Islet precursor cell (in vitro differentiated cells): ENCODE measurements around the gene GALK2.
"Not testable (repeated sequence)": the region's sequence is repeated elsewhere in the genome, so short reads cannot be mapped to it uniquely, and the experiment has no call there.

Experiments used
- DNase-seq: peaks from one replicate; pipeline ENCODE4 v3.0.0-alpha.2; 2018

Gene GALK2

DNA sequence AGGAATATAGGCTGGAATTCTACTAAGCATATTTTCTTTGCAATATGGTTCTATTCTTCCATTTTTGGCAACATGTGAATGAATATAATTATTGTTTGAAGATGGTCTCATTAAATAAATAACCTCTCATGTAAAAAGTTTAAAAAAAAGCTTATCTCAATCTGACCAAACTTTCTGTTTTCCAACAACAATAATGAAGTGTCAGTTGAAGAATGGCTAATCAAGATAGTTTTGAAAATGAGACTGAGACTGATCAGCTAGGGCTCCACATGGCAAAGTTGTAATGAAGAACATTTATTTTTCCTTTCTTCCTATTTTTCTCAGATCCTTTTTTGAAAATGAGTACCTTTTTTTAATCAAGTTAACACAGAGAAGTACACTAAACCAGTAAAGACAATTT lies 117.4 kb downstream of the GALK2 start:
- no peak for DNase-seq

DNA sequence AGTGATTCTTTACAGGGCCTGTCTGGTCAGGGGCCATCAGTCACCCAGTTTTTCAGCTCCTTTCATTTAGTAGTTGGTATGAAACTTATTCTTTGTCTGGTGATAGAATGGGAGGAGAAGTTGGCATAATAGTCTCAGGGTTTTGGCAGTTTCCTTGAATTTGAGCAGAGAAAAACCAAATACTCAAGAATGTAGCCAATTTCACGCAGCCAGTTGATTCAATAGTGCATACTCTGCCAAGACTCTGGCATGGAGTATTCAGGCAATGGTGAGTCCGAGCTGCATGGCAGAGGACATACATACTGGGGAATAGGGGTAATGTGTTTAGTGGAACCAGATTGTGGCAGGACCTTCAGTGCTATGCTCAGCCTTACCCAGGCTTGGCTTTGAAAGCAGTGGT lies 118.3 kb downstream of the GALK2 start:
- no peak for DNase-seq

- no peak for DNase-seq
These were observed 120.1 kb downstream of the GALK2 start for GRCh38 chr15:49290191-49290590.

GRCh38 chr15:49293941-49294340 lies 123.9 kb downstream of the GALK2 start:
- DNase-seq: no peak

DNA sequence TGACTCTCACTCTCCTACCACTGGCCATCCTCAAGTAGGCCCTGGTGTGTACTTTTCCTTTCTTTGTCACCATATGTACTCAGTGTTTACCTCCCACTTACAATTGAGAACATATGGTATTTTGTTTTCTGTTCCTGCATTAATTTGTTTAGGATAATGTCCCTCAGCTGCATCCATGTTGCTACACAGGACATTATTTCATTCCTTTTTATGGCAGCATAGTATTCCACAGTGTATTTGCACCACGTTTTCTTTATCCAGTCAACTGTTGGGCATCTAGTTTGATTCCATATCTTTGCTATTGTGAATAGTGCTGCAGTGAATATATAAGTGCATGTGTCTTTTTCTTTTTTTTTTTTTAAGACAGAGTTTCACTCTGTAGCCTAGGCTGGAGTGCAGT lies 126.2 kb downstream of the GALK2 start:
- DNase-seq: no peak

- DNase-seq: no peak
These were observed 127.5 kb downstream of the GALK2 start for GRCh38 chr15:49297584-49297983.

GRCh38 chr15:49300856-49301255 lies 130.8 kb downstream of the GALK2 start:
- no peak for DNase-seq

GRCh38 chr15:49301562-49301961 lies 131.5 kb downstream of the GALK2 start:
- DNase-seq: no peak

DNA sequence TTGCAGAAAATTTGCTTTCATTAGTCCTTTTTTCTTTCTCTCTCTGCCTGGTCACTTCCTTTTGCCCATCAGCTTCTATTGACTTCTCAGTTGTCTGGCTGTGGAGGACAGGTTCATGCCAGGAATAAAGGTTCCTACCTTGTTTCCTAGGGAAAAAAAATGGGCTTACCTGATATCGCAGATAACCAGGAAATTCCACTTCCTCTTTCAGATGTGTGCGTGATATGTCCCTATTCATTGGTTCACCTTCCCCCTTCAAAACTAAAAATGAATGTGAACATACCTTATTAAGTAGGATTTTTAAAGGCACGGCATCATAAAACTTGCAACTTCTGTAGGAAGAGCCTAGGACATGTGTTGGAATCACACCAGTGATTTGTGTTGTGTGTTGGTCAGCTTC lies 133.0 kb downstream of the GALK2 start:
- DNase-seq: no peak

GRCh38 chr15:49306551-49306950 lies 136.5 kb downstream of the GALK2 start:
- no peak for DNase-seq

GRCh38 chr15:49308686-49309085 lies 138.6 kb downstream of the GALK2 start:
- DNase-seq: no peak

- no peak for DNase-seq
These were observed 139.8 kb downstream of the GALK2 start for GRCh38 chr15:49309889-49310288.

DNA sequence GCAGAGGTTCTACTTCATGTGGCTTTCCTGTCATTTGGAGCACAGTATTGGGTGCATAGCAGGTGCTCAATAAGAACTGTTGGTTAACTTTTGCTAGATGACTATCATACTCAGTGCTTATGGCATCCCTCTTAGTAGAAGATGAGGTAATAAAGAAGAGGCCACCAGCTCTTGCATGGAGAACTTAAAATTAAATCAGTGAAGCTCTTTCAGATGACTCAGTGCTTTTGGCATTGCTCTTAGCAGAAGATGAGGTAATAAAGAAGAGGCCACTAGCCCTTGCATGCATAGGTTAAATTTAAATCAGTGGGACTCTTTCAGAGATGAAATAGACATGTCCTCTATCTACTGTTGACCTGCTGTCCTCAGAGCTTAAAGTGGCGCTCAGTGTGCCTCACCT lies 143.6 kb downstream of the GALK2 start:
- no peak for DNase-seq

DNA sequence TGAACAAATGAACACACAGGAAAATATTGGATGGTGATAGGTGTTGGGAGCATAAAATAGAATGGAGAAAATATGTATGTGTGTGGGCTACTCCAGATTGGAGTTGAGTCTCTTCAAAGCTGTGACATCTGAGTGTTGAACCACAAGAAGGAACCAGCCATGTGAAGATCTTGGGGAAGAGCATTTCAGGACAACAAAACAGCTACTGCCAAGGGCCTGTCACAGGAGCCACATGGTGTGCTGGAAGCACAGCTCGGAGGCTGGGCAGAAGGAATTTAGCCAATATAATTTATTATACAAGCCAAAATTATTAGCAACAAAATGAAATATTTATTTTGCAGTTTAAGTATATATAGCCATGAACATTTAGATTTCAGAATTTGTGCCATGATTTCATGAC lies 144.7 kb downstream of the GALK2 start:
- DNase-seq: no peak

- no peak for DNase-seq
These were observed 145.4 kb downstream of the GALK2 start for GRCh38 chr15:49315391-49315823.

DNA sequence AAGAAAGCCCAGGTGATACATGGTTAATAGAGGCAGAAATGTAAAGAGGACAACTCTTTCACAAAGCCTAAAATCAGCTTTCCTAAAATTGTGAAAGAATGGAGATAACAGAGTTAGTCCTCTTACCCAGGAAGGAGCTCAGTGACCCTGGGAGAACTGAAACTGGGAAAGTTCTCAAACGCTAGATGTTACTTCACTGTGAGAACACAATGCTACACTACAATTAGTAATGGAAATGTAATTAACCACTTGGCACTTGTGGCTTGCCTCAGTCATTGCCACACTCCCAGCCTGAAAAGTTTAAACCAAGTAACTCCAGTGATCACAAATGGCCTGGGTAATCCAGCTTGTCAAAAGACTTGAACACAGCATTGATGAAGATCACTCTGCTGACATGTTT lies 150.3 kb downstream of the GALK2 start:
- DNase-seq: no peak

- DNase-seq: no peak
These were observed 153.2 kb downstream of the GALK2 start for GRCh38 chr15:49323207-49323606.

DNA sequence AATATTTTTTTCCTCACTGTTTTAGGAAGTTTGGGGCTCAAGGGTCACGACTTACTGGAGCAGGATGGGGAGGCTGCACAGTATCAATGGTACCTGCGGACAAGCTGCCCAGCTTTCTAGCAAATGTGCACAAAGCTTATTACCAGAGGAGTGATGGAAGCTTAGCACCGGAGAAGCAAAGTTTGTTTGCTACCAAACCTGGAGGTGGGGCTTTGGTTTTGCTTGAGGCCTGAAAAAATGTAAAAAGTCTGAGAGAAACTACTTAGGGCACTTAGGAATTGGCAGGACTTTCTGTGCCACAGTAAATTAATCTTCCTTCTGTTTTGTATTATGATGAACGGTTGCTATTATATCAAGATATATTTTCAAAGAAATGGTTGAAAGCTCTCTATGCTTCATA lies 157.9 kb downstream of the GALK2 start:
- DNase-seq: no peak

- DNase-seq: no peak
These were observed 158.9 kb downstream of the GALK2 start for GRCh38 chr15:49328941-49329340.

DNA sequence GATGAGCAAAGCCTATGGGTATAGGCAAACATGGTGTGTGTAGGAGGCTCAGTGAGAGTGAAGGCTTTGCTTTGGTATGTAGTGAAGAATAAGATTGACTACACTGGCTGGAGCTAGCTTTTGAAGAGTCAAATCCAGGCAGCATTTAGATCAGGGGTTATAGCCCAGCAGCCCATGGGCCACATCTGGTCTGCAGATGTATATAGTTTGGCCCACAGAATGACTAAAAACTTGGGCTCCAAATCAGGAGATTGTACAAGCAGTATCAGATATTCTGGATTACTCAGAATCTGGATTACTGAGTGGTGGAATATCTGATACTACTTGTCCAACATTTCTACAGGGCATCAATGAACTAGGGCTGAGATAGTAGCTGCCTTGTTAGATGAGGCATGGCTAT lies 160.1 kb downstream of the GALK2 start:
- no peak for DNase-seq

GRCh38 chr15:49331442-49331841 lies 161.4 kb downstream of the GALK2 start:
- no peak for DNase-seq

- no peak for DNase-seq
These were observed 161.9 kb downstream of the GALK2 start for GRCh38 chr15:49331951-49332350.

DNA sequence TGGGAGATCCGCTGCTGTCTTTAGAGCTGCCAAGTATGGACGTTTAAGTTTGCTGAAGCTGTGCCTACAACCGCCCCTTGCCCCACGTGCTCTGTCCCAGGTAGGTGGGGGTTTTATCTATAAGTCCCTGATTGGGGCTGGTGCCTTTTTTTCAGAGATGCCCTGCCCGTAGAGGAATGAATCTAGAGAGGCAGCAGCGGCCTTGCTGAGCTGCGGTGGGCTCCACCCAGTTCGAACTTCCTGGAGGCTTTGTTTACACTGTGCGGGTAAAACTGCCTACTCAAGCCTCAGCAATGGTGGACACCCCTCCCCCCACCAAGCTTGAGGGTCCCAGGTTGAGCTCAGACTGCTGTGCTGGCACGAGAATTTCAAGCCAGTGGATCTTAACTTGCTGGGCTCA lies 169.6 kb downstream of the GALK2 start:
- DNase-seq: no peak

- DNase-seq: no peak
These were observed 173.5 kb downstream of the GALK2 start for GRCh38 chr15:49343546-49343945.

GRCh38 chr15:49354439-49354838 lies 184.4 kb downstream of the GALK2 start:
- not testable (repeated sequence) for DNase-seq

DNA sequence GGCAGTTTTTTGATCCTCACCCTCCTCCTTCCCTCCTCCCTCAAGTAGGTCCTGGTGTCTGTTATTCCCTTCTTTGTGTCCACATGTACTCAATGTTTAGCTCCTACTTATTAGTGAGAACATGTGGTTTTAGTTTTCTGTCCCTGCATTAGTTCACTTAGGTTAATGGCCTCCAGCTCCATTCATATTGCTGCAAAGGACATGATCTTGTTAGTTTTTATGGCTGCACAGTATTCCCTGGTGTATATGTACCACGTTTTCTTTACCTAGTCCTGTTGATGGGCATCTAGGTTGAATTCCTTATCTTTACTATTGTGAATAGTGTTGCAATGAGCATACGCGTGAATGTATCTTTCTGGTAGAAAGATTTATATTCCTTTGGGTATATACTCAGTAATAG lies 191.3 kb downstream of the GALK2 start:
- no peak for DNase-seq
